Naive B cell (primary cell): Measurements from ENCODE around the gene RNPEPL1. TPM values are rescaled to one million over a fixed set of nuclear protein-coding genes. Genes with fewer than 3 reads are reported as not detected.

ENCODE experiments used
- ATAC-seq, 2 donors: fragments of 150-1000 bp; cut with Tn5 transposase; 2 replicates each; pipeline ENCODE4 v1.10.0; 2021; ENCODE audit warnings: low read depth in 2 of 2, mild to moderate bottlenecking in 2 of 2, moderate library complexity in 2 of 2
- DNase-seq: peaks from one replicate; pipeline ENCODE4 v3.0.0; 2022
- H3K27ac Mint-ChIP-seq, 6 donors: one replicate each; pipeline ENCODE4 v1.8.0; 2020 to 2022; ENCODE audit warnings: mild to moderate bottlenecking in 6 of 6, mixed read lengths in 6 of 6, moderate library complexity in 5 of 6, inconsistent platforms in 2 of 6
- H3K27me3 Mint-ChIP-seq, 3 donors: one replicate each; pipeline ENCODE4 v1.8.0; 2021 to 2022; ENCODE audit warnings: mixed read lengths in 3 of 3, mild to moderate bottlenecking in 1 of 3
- H3K36me3 Mint-ChIP-seq, 2 donors: one replicate each; pipeline ENCODE4 v1.8.0; 2020 to 2022; ENCODE audit warnings: mixed read lengths in 2 of 2, inconsistent platforms in 1 of 2, mild to moderate bottlenecking in 1 of 2
- H3K4me1 Mint-ChIP-seq, 3 donors: one replicate each; pipeline ENCODE4 v1.8.0; 2020 to 2022; ENCODE audit warnings: mixed read lengths in 3 of 3, inconsistent platforms in 1 of 3, mild to moderate bottlenecking in 1 of 3, moderate library complexity in 1 of 3
- H3K4me3 Mint-ChIP-seq, 8 donors: one replicate each; pipeline ENCODE4 v1.8.0; 2020 to 2022; ENCODE audit warnings: mild to moderate bottlenecking in 8 of 8, mixed read lengths in 8 of 8, moderate library complexity in 8 of 8, inconsistent platforms in 2 of 8
- H3K9me3 Mint-ChIP-seq, 7 donors: one replicate each; pipeline ENCODE4 v1.8.0; 2020 to 2022; ENCODE audit warnings: mixed read lengths in 7 of 7, mild to moderate bottlenecking in 5 of 7, inconsistent platforms in 2 of 7, moderate library complexity in 1 of 7
- polyA plus RNA-seq, 6 donors: library from polyadenylated mRNA; unstranded; fragments of 300-500 nt; fragmentation: Illumina TruSeq; gene quantifications; one replicate each; pipeline ENCODE4 v1.2.3, GENCODE V29; 2021; ENCODE audit warnings: low read depth in 6 of 6

RNPEPL1 gene
- polyA plus RNA-seq, 6 donors from 2014 or later, result 15.6 to 44.3 (median 28.3) TPM

DNA sequence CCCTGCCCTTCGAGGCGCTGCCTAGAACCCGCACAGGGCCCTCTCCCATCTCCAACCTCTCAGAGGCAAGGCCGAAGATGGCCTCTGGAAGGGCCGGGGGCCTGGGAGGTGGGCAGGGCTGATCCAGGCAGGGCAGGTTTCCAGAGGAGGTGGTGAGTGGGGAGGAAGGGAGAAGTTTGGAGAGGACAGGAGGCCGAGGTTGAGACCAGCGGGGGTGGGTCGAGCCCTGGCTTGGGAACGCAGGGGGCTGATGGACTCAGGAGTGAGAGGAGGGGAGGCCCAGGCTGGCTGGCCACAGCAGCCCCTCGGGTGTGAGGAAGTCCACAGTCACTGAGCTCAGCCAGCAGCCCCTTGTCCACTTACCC is 28.8 kb downstream of the RNPEPL1 start:
- no peaks in the 10 kb centered on the region for H3K36me3 Mint-ChIP-seq
- no peaks in the 10 kb centered on the region for H3K4me1 Mint-ChIP-seq
- no peak for ATAC-seq
- H3K9me3 Mint-ChIP-seq, result no peaks in the 10 kb centered on the region
- DNase-seq, result no peak
- no peaks in the 10 kb centered on the region for H3K27me3 Mint-ChIP-seq
- no peak overlapping the region for H3K4me3 Mint-ChIP-seq
- H3K27ac Mint-ChIP-seq, result no peak overlapping the region

- DNase-seq (no peak), ATAC-seq (no peak)
- no peaks in the 10 kb centered on the region for H3K4me1 Mint-ChIP-seq
- H3K4me3 Mint-ChIP-seq, result no peak overlapping the region
- H3K27ac Mint-ChIP-seq, result no peak overlapping the region
- no peaks in the 10 kb centered on the region for H3K9me3 Mint-ChIP-seq
- no peaks in the 10 kb centered on the region for H3K36me3 Mint-ChIP-seq
- no peaks in the 10 kb centered on the region for H3K27me3 Mint-ChIP-seq
Measured at GRCh38 chr2:240597419-240598181, 29.3 kb downstream of the RNPEPL1 start.

DNA sequence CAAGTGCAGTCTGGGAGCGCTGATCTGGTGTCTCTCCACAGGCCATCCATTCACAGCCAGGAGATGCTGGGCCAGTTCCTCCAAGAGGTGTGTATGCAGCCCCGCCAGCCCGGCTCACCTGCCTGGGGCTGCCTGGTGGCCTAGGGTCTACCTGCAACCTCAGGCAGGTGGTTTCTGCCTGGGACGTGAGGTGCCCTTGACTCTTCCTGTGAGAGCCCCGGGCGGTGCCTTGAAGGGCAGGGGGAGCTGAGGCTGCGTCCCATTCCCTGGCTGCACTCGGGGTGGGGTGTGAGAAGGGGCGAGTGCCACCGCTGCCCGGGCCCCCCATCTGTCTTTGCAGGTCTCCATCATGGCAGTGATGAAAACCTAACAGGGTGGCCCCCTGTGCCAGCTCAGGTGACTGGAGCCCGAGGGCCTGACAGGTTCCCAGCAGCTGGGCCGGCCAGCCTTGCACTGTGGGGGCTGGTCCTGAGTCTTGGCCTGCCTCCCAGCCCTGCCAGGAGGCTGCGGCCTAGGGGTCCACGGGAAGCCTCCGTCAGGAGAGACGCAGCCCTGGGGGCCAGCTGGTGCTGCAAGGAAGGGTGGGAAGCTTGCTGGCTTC is 30.1 kb downstream of the RNPEPL1 start:
- Mint-ChIP-seq H3K4me1 (no peaks in the 10 kb centered on the region), H3K9me3 (no peaks in the 10 kb centered on the region), H3K27ac (no peak overlapping the region), H3K36me3 (no peaks in the 10 kb centered on the region), H3K27me3 (no peaks in the 10 kb centered on the region), H3K4me3 (no peak overlapping the region)
- ATAC-seq, result no peak
- no peak for DNase-seq

GRCh38 chr2:240599141-240599583 is 30.9 kb downstream of the RNPEPL1 start:
- no peaks in the 10 kb centered on the region for H3K27me3 Mint-ChIP-seq
- no peak overlapping the region for H3K4me3 Mint-ChIP-seq
- DNase-seq (no peak), ATAC-seq (no peak)
- peak overlapping the region in 1 of 6 donors; percentile 47 for H3K27ac Mint-ChIP-seq
- H3K4me1 Mint-ChIP-seq, result no peaks in the 10 kb centered on the region
- H3K36me3 Mint-ChIP-seq, result no peaks in the 10 kb centered on the region
- H3K9me3 Mint-ChIP-seq, result no peaks in the 10 kb centered on the region

DNA sequence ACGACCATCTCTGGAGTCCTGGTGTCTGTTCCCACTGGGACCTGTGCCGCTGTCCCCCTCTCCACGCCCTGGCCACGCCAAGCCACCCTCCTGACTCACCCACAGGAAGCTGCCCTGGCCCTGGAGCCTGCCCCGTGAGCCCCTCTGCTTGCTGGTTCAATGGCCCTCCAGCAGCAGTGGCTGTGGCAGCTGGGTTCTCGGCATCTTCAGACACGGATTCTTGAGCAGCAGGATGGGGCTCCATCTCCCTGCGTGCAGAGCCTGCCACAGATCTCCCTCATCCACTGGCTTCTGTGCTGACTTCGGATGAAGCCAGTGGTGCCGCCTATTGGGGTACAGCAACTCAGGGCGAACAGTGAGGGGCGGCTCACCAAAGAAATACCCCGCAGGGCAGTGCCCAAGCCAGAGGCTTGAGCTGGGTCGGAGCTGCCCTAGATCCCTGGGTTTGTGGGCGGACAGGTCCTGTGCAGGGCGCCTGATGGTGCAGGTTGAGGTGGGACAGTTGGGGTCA is 32.2 kb downstream of the RNPEPL1 start:
- no peak overlapping the region for H3K27ac Mint-ChIP-seq
- no peaks in the 10 kb centered on the region for H3K9me3 Mint-ChIP-seq
- H3K36me3 Mint-ChIP-seq, result no peaks in the 10 kb centered on the region
- no peak for DNase-seq
- H3K4me1 Mint-ChIP-seq, result no peaks in the 10 kb centered on the region
- H3K27me3 Mint-ChIP-seq, result no peaks in the 10 kb centered on the region
- peak overlapping the region in 1 of 8 donors; percentile 70 for H3K4me3 Mint-ChIP-seq
- no peak for ATAC-seq

GRCh38 chr2:240601061-240601830 is 33.0 kb downstream of the RNPEPL1 start:
- H3K36me3 Mint-ChIP-seq, result no peaks in the 10 kb centered on the region
- no peak overlapping the region for H3K4me3 Mint-ChIP-seq
- no peaks in the 10 kb centered on the region for H3K27me3 Mint-ChIP-seq
- no peaks in the 10 kb centered on the region for H3K4me1 Mint-ChIP-seq
- DNase-seq (no peak), ATAC-seq (no peak)
- H3K9me3 Mint-ChIP-seq, result no peaks in the 10 kb centered on the region
- H3K27ac Mint-ChIP-seq, result peak overlapping the region in 1 of 6 donors; percentile 60

DNA sequence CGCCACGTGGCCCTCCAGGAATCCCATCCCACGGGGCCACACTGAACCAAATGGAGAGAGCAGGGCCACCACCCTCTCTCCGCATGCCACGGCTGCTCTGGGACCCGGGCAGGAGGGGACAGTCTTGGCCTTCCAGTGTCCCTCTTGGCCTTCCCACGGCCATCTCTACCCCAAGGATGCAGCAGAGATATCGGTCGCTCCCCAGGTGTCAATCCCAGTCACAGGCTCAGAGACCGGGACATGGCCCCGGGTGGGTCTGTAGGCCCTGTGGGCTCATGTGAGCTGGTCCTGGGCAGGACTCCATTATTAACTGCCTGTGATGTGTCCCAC is 33.5 kb downstream of the RNPEPL1 start:
- DNase-seq (no peak), ATAC-seq (no peak)
- H3K4me3 Mint-ChIP-seq, result no peak overlapping the region
- no peaks in the 10 kb centered on the region for H3K9me3 Mint-ChIP-seq
- H3K27ac Mint-ChIP-seq, result peak overlapping the region in 1 of 6 donors; percentile 61
- no peaks in the 10 kb centered on the region for H3K36me3 Mint-ChIP-seq
- no peaks in the 10 kb centered on the region for H3K27me3 Mint-ChIP-seq
- peaks cover 0 to 2% (median 0%) of the 10 kb centered on the region in 3 donors for H3K4me1 Mint-ChIP-seq

DNA sequence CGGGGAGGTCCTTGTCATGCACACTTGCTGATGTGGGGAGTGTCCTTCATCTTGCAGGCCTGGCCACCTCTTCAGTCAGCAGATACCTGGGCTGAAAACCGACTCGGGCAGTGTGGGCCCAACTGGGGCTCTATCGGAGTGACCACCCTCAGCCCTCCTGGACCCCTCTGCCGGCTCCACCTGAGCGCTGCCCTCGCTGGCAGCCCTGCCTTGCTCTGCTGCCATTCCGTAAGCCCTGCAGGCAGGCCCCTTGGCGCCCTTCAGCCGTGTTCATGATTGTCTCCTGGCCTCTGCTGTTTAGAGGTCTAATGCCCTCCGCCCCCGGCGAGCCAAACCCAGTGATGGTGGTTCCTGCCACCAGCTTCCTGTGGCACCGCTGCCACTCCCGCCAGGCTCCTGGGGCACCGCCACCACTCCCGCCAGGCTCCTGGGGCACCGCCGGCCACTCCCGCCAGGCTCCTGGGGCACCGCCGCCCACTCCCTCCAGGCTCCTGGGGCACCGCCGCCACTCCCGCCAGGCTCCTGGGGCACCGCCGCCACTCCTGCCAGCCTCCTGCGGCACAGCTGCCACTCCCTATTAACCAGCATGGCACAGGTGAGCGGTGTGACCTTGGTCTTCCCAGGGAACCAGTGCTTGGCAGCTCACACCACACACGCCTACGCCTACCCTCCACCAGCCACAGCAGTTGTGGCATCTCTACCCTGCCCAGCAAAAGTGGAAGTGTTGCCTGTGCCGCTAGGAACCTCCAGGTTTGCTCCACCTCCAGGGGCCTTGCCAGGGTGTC is 34.2 kb downstream of the RNPEPL1 start:
- H3K4me1 Mint-ChIP-seq, result peaks cover 0 to 4% (median 0%) of the 10 kb centered on the region in 3 donors
- no peaks in the 10 kb centered on the region for H3K9me3 Mint-ChIP-seq
- ATAC-seq, result no peak
- no peak overlapping the region for H3K4me3 Mint-ChIP-seq
- DNase-seq, result no peak
- no peak overlapping the region for H3K27ac Mint-ChIP-seq
- no peaks in the 10 kb centered on the region for H3K27me3 Mint-ChIP-seq
- no peaks in the 10 kb centered on the region for H3K36me3 Mint-ChIP-seq

DNA sequence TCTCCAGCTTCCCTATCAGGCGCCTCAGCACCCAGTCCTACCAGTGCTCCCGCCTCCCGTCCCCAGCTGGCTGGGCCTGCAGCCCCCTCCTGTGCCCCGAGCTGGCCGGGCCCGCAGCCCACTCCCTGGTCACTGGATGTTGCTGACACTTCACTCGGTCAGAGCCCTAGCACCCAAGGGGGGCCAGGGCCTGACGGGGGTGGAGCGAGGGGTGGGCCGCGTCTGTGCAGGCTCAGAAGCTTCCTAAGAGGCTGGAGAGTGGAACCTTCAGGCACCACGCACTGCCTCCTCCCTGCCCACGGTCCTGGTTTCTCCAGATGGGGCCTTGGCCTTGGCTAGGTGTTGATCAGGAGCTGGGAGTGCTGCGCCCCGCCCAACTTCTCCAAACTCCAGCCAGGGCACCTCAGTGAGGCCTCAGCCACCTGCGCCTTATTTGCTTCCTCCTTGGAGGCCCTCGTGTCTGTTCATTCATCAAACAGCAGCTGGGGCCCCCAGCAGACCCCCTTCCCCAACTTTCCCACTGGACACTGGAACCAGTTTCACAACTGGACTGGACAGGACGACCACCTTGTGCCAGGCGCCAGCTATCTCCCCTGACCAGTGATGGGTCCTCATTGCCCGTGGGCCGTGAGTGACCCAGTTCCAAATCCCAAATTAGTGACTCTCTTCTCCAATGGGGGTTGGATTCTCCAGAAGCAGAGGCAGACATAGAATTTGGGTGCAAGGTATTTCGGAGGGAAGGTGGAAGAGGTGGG is 35.0 kb downstream of the RNPEPL1 start:
- DNase-seq (no peak), ATAC-seq (no peak)
- H3K36me3 Mint-ChIP-seq, result no peaks in the 10 kb centered on the region
- peaks cover 0 to 4% (median 0%) of the 10 kb centered on the region in 3 donors for H3K4me1 Mint-ChIP-seq
- H3K27ac Mint-ChIP-seq, result no peak overlapping the region
- no peaks in the 10 kb centered on the region for H3K9me3 Mint-ChIP-seq
- no peak overlapping the region for H3K4me3 Mint-ChIP-seq
- no peaks in the 10 kb centered on the region for H3K27me3 Mint-ChIP-seq

GRCh38 chr2:240603846-240604245 is 35.6 kb downstream of the RNPEPL1 start:
- Mint-ChIP-seq H3K4me3 (no peak overlapping the region), H3K27ac (no peak overlapping the region), H3K9me3 (no peaks in the 10 kb centered on the region), H3K27me3 (no peaks in the 10 kb centered on the region), H3K4me1 (peaks cover 0 to 4% (median 0%) of the 10 kb centered on the region in 3 donors), H3K36me3 (no peaks in the 10 kb centered on the region)
- no peak for DNase-seq
- no peak for ATAC-seq

GRCh38 chr2:240604291-240604938 is 36.1 kb downstream of the RNPEPL1 start:
- ATAC-seq, result no peak
- H3K9me3 Mint-ChIP-seq, result no peaks in the 10 kb centered on the region
- H3K36me3 Mint-ChIP-seq, result no peaks in the 10 kb centered on the region
- peaks cover 0 to 4% (median 0%) of the 10 kb centered on the region in 3 donors for H3K4me1 Mint-ChIP-seq
- no peak overlapping the region for H3K27ac Mint-ChIP-seq
- peak overlapping the region in 1 of 8 donors; percentile 9 for H3K4me3 Mint-ChIP-seq
- no peak for DNase-seq
- no peaks in the 10 kb centered on the region for H3K27me3 Mint-ChIP-seq

GRCh38 chr2:240604939-240605716 is 36.8 kb downstream of the RNPEPL1 start:
- Mint-ChIP-seq H3K27me3 (no peaks in the 10 kb centered on the region), H3K36me3 (no peaks in the 10 kb centered on the region), H3K9me3 (no peaks in the 10 kb centered on the region), H3K4me1 (peaks cover 0 to 4% (median 0%) of the 10 kb centered on the region in 3 donors), H3K4me3 (peak overlapping the region in 1 of 8 donors; percentile 9), H3K27ac (no peak overlapping the region)
- ATAC-seq (no peak), DNase-seq (no peak)
